SK-N-SH (cell line): ENCODE measurements around the gene GRK5. TPM values are rescaled to one million over a fixed set of nuclear protein-coding genes. Genes with fewer than 3 reads are reported as not detected.

Experiments
- CTCF ChIA-PET: fragments of 300-600, 350-600 bp; formaldehyde crosslinking; extraction: SDS; loops from one replicate; lab custom pipeline; 2021; lab: Yijun Ruan, JAX
- POLR2A ChIA-PET: fragments of 350-600 bp; sonication (Branson Sonifier 250); formaldehyde crosslinking; extraction: SDS; loops from one replicate; lab custom pipeline; 2020; ENCODE audit warnings: antibody characterized with exemption, inconsistent platforms; lab: Yijun Ruan, JAX
- DNase-seq: peaks from one replicate; pipeline ENCODE4 v3.0.0; 2012
- H2AFZ ChIP-seq: fragments of 200-600 bp; sonication (generic); 2 replicates; pipeline ENCODE4 v1.8.1; 2016; ENCODE audit warnings: antibody characterized with exemption, mild to moderate bottlenecking, low read depth
- H3F3A ChIP-seq: fragments of 200-600 bp; sonication (generic); replicated peaks from 2 replicates; pipeline ENCODE3; 2016; ENCODE audit warnings: antibody characterized with exemption, mild to moderate bottlenecking; ENCODE audit not compliant: insufficient read depth
- H3K27ac ChIP-seq, 2 experiments: fragments of 200-500 bp in 1 of 2; fragments of 200-600 bp in 1 of 2; sonication (Bioruptor generic) in 1 of 2; sonication (generic), shearing (Covaris generic) in 1 of 2; 2 replicates each; pipeline versions ENCODE4 v1.5.1 to v1.6.1; 2014 to 2016; ENCODE audit warnings: low read depth in 2 of 2, inconsistent platforms in 1 of 2, low read length in 1 of 2, mild to moderate bottlenecking in 1 of 2, mixed read lengths in 1 of 2
- H3K27me3 ChIP-seq: fragments of 200-600 bp; sonication (generic), shearing (Covaris generic); 2 replicates; pipeline ENCODE4 v1.6.1; 2016; ENCODE audit warnings: mixed run types; ENCODE audit not compliant: insufficient read depth
- H3K36me3 ChIP-seq, 2 experiments: fragments of 200-500 bp in 1 of 2; fragments of 200-600 bp in 1 of 2; sonication (Bioruptor generic) in 1 of 2; sonication (generic) in 1 of 2; replicated peaks in 1 of 2; 2 replicates each; pipeline versions ENCODE3 to v1.5.1; 2014 to 2016; ENCODE audit warnings: low read length in 1 of 2, mild to moderate bottlenecking in 1 of 2; ENCODE audit not compliant: insufficient read depth in 2 of 2, control insufficient read depth in 1 of 2
- H3K4me1 ChIP-seq, 2 experiments: fragments of 200-500 bp in 1 of 2; fragments of 200-600 bp in 1 of 2; sonication (Bioruptor generic) in 1 of 2; sonication (generic), shearing (Covaris generic) in 1 of 2; 2 replicates each; pipeline versions ENCODE4 v1.5.1 to v1.6.1; 2014 to 2016; ENCODE audit warnings: low read depth in 1 of 2, low read length in 1 of 2, mixed run types in 1 of 2; ENCODE audit not compliant: insufficient read depth in 2 of 2, control insufficient read depth in 1 of 2
- H3K4me2 ChIP-seq: fragments of 200-600 bp; sonication (generic), shearing (Covaris generic); 2 replicates; pipeline ENCODE4 v1.6.1; 2017; ENCODE audit warnings: mixed run types
- H3K4me3 ChIP-seq, 2 experiments: fragments of 200-500 bp in 1 of 2; fragments of 200-600 bp in 1 of 2; sonication (Bioruptor generic) in 1 of 2; sonication (generic), shearing (Covaris generic) in 1 of 2; 2 replicates each; pipeline versions ENCODE4 v1.5.1 to v1.8.1; 2014 to 2016; ENCODE audit warnings: low read depth in 2 of 2, inconsistent platforms in 1 of 2, low read length in 1 of 2, mild to moderate bottlenecking in 1 of 2, mixed read lengths in 1 of 2, moderate library complexity in 1 of 2
- H3K79me2 ChIP-seq: fragments of 200-600 bp; sonication (generic); 2 replicates; pipeline ENCODE4 v1.8.1; 2017; ENCODE audit warnings: mild to moderate bottlenecking; ENCODE audit not compliant: insufficient read depth
- H3K9ac ChIP-seq: fragments of 200-600 bp; sonication (generic); 2 replicates; pipeline ENCODE4 v1.6.1; 2017; ENCODE audit warnings: mixed run types
- H3K9me2 ChIP-seq: fragments of 200-600 bp; sonication (generic); 2 replicates; pipeline ENCODE4 v1.6.1; 2017; ENCODE audit warnings: mixed run types
- H3K9me3 ChIP-seq: fragments of 200-600 bp; sonication (generic); 2 replicates; pipeline ENCODE4 v1.6.1; 2017; ENCODE audit warnings: mixed run types, mild to moderate bottlenecking, moderate library complexity
- H4K20me1 ChIP-seq: fragments of 200-600 bp; sonication (generic); 2 replicates; pipeline ENCODE4 v1.6.1; 2017; ENCODE audit warnings: mild to moderate bottlenecking, mixed run types; ENCODE audit not compliant: insufficient read depth
- CTCF ChIP-seq: fragments of 200-600 bp; sonication (generic); IDR thresholded peaks from 2 replicates; pipeline ENCODE4 v1.6.1; 2017; ENCODE audit warnings: antibody characterized with exemption, mild to moderate bottlenecking, moderate library complexity
- EZH2phosphoT487 ChIP-seq: fragments of 200-600 bp; sonication (generic); IDR thresholded peaks from 2 replicates; pipeline ENCODE4 v1.6.1; 2017; ENCODE audit warnings: low read depth, mixed run types, mild to moderate bottlenecking, antibody characterized with exemption, moderate library complexity, borderline replicate concordance
- FOSL2 ChIP-seq: IDR thresholded peaks from 2 replicates; pipeline ENCODE4 v1.4.0; 2012; ENCODE audit warnings: low read depth, mild to moderate bottlenecking, moderate library complexity, borderline replicate concordance
- FOXM1 ChIP-seq: IDR thresholded peaks from 2 replicates; pipeline ENCODE4 v1.4.0; 2012; ENCODE audit warnings: low read depth, mild to moderate bottlenecking
- JUND ChIP-seq: IDR thresholded peaks from 2 replicates; pipeline ENCODE4 v1.4.0; 2012
- MAX ChIP-seq: IDR thresholded peaks from 2 replicates; pipeline ENCODE4 v1.4.0; 2012; ENCODE audit warnings: low read depth
- MEF2A ChIP-seq: IDR thresholded peaks from 2 replicates; pipeline ENCODE4 v1.4.0; 2012; ENCODE audit warnings: low read depth, borderline replicate concordance
- MXI1 ChIP-seq: IDR thresholded peaks from 2 replicates; pipeline ENCODE4 v1.6.1; 2012; ENCODE audit warnings: mild to moderate bottlenecking, low read depth, low read length, improper control_type of control experiment
- NFIC ChIP-seq: IDR thresholded peaks from 2 replicates; pipeline ENCODE4 v1.4.0; 2012; ENCODE audit warnings: borderline replicate concordance
- NRF1 ChIP-seq: IDR thresholded peaks from 2 replicates; pipeline ENCODE4 v1.6.1; 2012; ENCODE audit warnings: low read depth, mild to moderate bottlenecking, low read length
- POLR2AphosphoS5 ChIP-seq: IDR thresholded peaks from 2 replicates; pipeline ENCODE4 v1.6.1; 2012; ENCODE audit warnings: low read depth, low read length
- RAD21 ChIP-seq: IDR thresholded peaks from 2 replicates; pipeline ENCODE4 v1.6.1; 2012; ENCODE audit warnings: mild to moderate bottlenecking, low read length
- RCOR1 ChIP-seq: fragments of 150-350 bp; IDR thresholded peaks from 2 replicates; pipeline ENCODE4 v1.6.1; 2017; ENCODE audit warnings: antibody characterized with exemption, low read length
- SIN3A ChIP-seq: IDR thresholded peaks from 2 replicates; pipeline ENCODE4 v1.6.1; 2012; ENCODE audit warnings: low read depth, mild to moderate bottlenecking, low read length, moderate library complexity, borderline replicate concordance
- TCF12 ChIP-seq: IDR thresholded peaks from 2 replicates; pipeline ENCODE4 v1.4.0; 2012
- YY1 ChIP-seq: IDR thresholded peaks from 2 replicates; pipeline ENCODE4 v1.4.0; 2012; ENCODE audit warnings: low read depth, mild to moderate bottlenecking
- whole genome bisulfite sequencing: methylation state at CpG from one replicate; pipeline ENCODE4 v1.1.6; 2017; ENCODE audit warnings: low lambda C conversion rate; 5-methylcytosine and 5-hydroxymethylcytosine counted together
- polyA plus RNA-seq, 3 experiments: library from polyadenylated mRNA; depleted of rRNA; stranded (reverse); fragments of >200 nt; gene quantifications; 2 replicates each; pipeline ENCODE4 v1.2.3, GENCODE V29; 2012

GRK5 gene
- polyA plus RNA-seq, 1 of the 3 experiments (the other 2 are of a cell fraction), result 12.1 TPM

- TF ChIP-seq MXI1, result no peak
- TF ChIP-seq RAD21, result no peak
- no peak for TF ChIP-seq FOSL2
- no peak for TF ChIP-seq MEF2A
- TF ChIP-seq MAX, result no peak
- no peak for TF ChIP-seq NRF1
- no peak for TF ChIP-seq YY1
- no peak for TF ChIP-seq CTCF
- no peaks in the 10 kb centered on the region for H3K9me2 ChIP-seq
- H4K20me1 ChIP-seq, result no peaks in the 10 kb centered on the region
- ChIA-PET POLR2A (no interaction called here), CTCF (interaction anchor here (0.7 kb wide), 1 partner anchor 136 kb away, joined by 3 read pairs; no protein-coding TSS in a partner anchor)
- H3K9ac ChIP-seq, result no peak overlapping the region
- H3K79me2 ChIP-seq, result no peaks in the 10 kb centered on the region
- H3K4me2 ChIP-seq, result no peak overlapping the region
- DNase-seq, result no peak
- H3K4me3 ChIP-seq, result no peak overlapping the region
- H3K27me3 ChIP-seq, result no peaks in the 10 kb centered on the region
- H3K9me3 ChIP-seq, result no peaks in the 10 kb centered on the region
- H2AFZ ChIP-seq, result no peak overlapping the region
- no CpG with 5 or more reads among the region's 2 CpGs for WGBS
- no peaks in the 10 kb centered on the region for H3K36me3 ChIP-seq
- peaks cover 19% of the 10 kb centered on the region for H3F3A ChIP-seq
- no peak overlapping the region for H3K27ac ChIP-seq
- H3K4me1 ChIP-seq, result peaks cover 11 to 29% of the 10 kb centered on the region in 2 experiments; a peak in 2 of 4 replicates
Observed at GRCh38 chr10:119309423-119309770, 102.0 kb downstream of the GRK5 start.

DNA sequence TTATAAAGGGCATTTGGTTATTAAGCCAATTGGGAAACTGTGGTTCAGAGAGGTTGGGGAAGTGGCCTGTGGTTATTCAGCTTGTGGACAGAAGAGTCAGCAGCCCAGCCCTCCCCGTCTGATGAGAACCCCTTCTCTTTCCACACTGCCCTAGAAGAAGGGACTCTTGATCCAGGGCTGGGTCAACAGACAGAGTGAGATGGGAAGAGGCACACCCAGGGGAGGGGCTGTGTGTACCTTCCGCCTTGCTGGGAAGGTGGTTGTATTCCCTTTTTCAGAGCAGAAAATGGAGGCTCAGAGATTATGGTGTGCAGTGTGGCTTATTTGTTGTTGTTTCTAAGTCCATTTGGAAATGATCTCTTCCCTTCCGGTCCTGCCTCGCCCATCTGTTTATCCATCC lies 103.4 kb downstream of the GRK5 start:
- Histone ChIP-seq H3K4me1 (peaks cover 23 to 40% of the 10 kb centered on the region in 2 experiments; a peak in 3 of 4 replicates), H3K9ac (no peak overlapping the region), H4K20me1 (no peaks in the 10 kb centered on the region), H3K79me2 (no peaks in the 10 kb centered on the region), H2AFZ (no peak overlapping the region), H3K27ac (no peak overlapping the region), H3K27me3 (no peaks in the 10 kb centered on the region), H3F3A (peaks cover 17% of the 10 kb centered on the region), H3K9me3 (no peaks in the 10 kb centered on the region), H3K4me2 (no peak overlapping the region), H3K4me3 (no peak overlapping the region), H3K36me3 (no peaks in the 10 kb centered on the region), H3K9me2 (no peaks in the 10 kb centered on the region)
- WGBS, result 89% methylated on average over 4 of the region's 4 CpGs
- ChIA-PET POLR2A (no interaction called here), CTCF (interaction anchor here (0.6 kb wide), 1 partner anchor 157 kb away, joined by 3 read pairs; no protein-coding TSS in a partner anchor)
- DNase-seq, result no peak
- no peak for TF ChIP-seq FOXM1
- no peak for TF ChIP-seq POLR2AphosphoS5
- no peak for TF ChIP-seq TCF12
- TF ChIP-seq RCOR1, result no peak
- no peak for TF ChIP-seq EZH2phosphoT487
- no peak for TF ChIP-seq SIN3A
- no peak for TF ChIP-seq NFIC
- no peak for TF ChIP-seq JUND
